ENCODE measurements around the gene MRPL46.
"Not testable (repeated sequence)": the region's sequence is repeated elsewhere in the genome, so short reads cannot be mapped to it uniquely, and the experiment has no call there.

The MRPL46 gene

DNA sequence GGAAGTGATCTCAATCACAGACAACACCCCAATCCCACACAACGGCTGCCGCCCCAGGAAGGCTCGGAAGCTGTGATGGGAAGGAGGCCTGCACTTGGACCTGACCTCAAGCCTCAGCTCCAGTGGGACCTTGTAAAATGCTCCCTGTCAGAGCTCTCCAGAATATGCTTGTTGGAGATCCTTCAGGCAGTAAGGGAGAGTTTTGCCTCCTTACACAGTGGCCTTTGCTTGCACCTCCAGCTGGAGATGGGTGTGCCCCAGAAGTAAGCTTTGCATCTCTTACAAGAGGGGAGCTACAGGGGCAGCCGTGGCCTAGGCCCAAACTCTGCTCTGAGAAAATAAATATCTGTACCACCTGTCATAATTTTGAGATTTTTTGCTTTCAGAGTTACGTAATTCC is 10.7 kb upstream of the MRPL46 start:
- Histone ChIP-seq H3K27ac (ENCODE audit: low read length) (no peak overlapping the region), H3K9ac (ENCODE audit: low read length) (no peak overlapping the region), H3K4me3 (ENCODE audit: low read length) (no peak overlapping the region), H3K27me3 (ENCODE audit: control insufficient read depth, insufficient read depth, low read length) (no peaks in the 10 kb centered on the region), H3K9me3 (ENCODE audit: control insufficient read depth, low read depth, low read length) (no peaks in the 10 kb centered on the region), H3K4me1 (ENCODE audit: control insufficient read depth, low read depth, low read length) (no peaks in the 10 kb centered on the region), H3K36me3 (ENCODE audit: control insufficient read depth, low read depth, low read length) (peaks cover 6% of the 10 kb centered on the region)

- Histone ChIP-seq H3K4me3 (ENCODE audit: low read length) (no peak overlapping the region), H3K9me3 (ENCODE audit: control insufficient read depth, low read depth, low read length) (no peaks in the 10 kb centered on the region), H3K36me3 (ENCODE audit: control insufficient read depth, low read depth, low read length) (peaks cover 10% of the 10 kb centered on the region), H3K4me1 (ENCODE audit: control insufficient read depth, low read depth, low read length) (no peaks in the 10 kb centered on the region), H3K27me3 (ENCODE audit: control insufficient read depth, insufficient read depth, low read length) (no peaks in the 10 kb centered on the region), H3K9ac (ENCODE audit: low read length) (no peak overlapping the region), H3K27ac (ENCODE audit: low read length) (no peak overlapping the region)
Observed at GRCh38 chr15:88477126-88477525, 9.9 kb upstream of the MRPL46 start.

GRCh38 chr15:88476635-88477060 is 9.5 kb upstream of the MRPL46 start:
- Histone ChIP-seq H3K27ac (ENCODE audit: low read length) (no peak overlapping the region), H3K4me3 (ENCODE audit: low read length) (no peak overlapping the region), H3K27me3 (ENCODE audit: control insufficient read depth, insufficient read depth, low read length) (no peaks in the 10 kb centered on the region), H3K4me1 (ENCODE audit: control insufficient read depth, low read depth, low read length) (no peaks in the 10 kb centered on the region), H3K36me3 (ENCODE audit: control insufficient read depth, low read depth, low read length) (peaks cover 10% of the 10 kb centered on the region), H3K9me3 (ENCODE audit: control insufficient read depth, low read depth, low read length) (no peaks in the 10 kb centered on the region), H3K9ac (ENCODE audit: low read length) (no peak overlapping the region)

DNA sequence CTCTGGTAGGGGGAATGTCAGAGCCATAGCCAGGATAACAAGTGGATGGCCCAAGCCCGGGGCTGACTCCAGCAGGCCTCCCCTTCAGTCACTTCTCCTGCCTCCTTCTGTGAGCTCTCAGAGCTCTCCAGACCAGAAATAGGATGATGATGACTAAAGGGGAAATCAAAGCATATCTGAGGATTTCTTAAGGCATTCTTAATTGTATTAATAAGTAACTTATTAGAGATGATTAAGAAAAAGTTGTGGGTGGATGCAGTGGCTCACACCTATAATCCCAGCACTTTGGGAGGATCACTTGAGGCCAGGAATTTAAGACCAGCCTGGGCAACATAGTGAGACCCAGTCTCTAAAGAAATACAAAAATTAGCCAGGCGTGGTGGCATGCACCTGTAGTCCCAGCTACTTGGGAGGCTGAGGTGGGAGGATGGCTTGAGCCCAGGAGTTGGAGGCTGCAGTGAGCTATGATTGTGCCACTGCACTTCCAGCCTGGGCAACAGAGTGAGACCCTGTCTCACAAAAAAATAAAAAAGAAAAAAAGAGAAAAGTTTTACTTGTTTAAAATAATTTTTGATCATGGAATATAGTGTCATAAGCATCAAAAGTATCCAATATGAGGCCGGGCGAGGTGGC is 6.6 kb upstream of the MRPL46 start:
- H3K4me3 ChIP-seq (ENCODE audit: low read length); H3K27me3 ChIP-seq (ENCODE audit: control insufficient read depth, insufficient read depth, low read length); H3K4me1 ChIP-seq (ENCODE audit: control insufficient read depth, low read depth, low read length); H3K9ac ChIP-seq (ENCODE audit: low read length); H3K9me3 ChIP-seq (ENCODE audit: control insufficient read depth, low read depth, low read length); H3K27ac ChIP-seq (ENCODE audit: low read length): not testable (repeated sequence)
- H3K36me3 ChIP-seq (ENCODE audit: control insufficient read depth, low read depth, low read length) = peaks cover 13% of the 10 kb centered on the region

DNA sequence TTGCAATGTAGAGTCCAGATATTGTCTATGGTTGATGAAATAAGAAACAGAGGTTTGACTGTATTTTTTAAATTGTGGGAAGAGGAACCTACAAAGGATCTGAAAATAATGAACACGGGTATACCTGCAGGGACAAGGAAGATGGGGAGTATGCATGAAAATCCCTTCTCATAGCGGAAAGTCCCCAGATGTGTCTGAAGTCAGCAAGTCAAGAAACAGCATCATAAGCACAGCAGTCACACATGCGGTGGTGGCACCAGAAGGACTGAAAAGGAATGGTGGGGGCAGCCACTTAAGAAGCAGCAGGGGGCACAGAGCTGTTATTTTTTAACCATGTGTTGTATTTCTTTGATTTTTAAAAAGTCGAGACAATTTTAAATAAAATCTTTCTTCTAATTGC is 5.0 kb upstream of the MRPL46 start:
- no peak overlapping the region for H3K27ac ChIP-seq (ENCODE audit: low read length)
- H3K36me3 ChIP-seq (ENCODE audit: control insufficient read depth, low read depth, low read length) = peaks cover 13% of the 10 kb centered on the region
- no peak overlapping the region for H3K9ac ChIP-seq (ENCODE audit: low read length)
- H3K27me3 ChIP-seq (ENCODE audit: control insufficient read depth, insufficient read depth, low read length) = no peaks in the 10 kb centered on the region
- H3K9me3 ChIP-seq (ENCODE audit: control insufficient read depth, low read depth, low read length) = no peaks in the 10 kb centered on the region
- peaks cover 3% of the 10 kb centered on the region for H3K4me1 ChIP-seq (ENCODE audit: control insufficient read depth, low read depth, low read length)
- H3K4me3 ChIP-seq (ENCODE audit: low read length) = no peak overlapping the region

GRCh38 chr15:88470625-88471372 is 3.6 kb upstream of the MRPL46 start:
- no peak overlapping the region for H3K4me3 ChIP-seq (ENCODE audit: low read length)
- no peak overlapping the region for H3K27ac ChIP-seq (ENCODE audit: low read length)
- peaks cover 13% of the 10 kb centered on the region for H3K36me3 ChIP-seq (ENCODE audit: control insufficient read depth, low read depth, low read length)
- peaks cover 3% of the 10 kb centered on the region for H3K4me1 ChIP-seq (ENCODE audit: control insufficient read depth, low read depth, low read length)
- no peaks in the 10 kb centered on the region for H3K27me3 ChIP-seq (ENCODE audit: control insufficient read depth, insufficient read depth, low read length)
- no peak overlapping the region for H3K9ac ChIP-seq (ENCODE audit: low read length)
- H3K9me3 ChIP-seq (ENCODE audit: control insufficient read depth, low read depth, low read length) = no peaks in the 10 kb centered on the region

- H3K36me3 ChIP-seq (ENCODE audit: control insufficient read depth, low read depth, low read length) = peaks cover 17% of the 10 kb centered on the region
Observed at GRCh38 chr15:88469321-88469720, 2.1 kb upstream of the MRPL46 start.

DNA sequence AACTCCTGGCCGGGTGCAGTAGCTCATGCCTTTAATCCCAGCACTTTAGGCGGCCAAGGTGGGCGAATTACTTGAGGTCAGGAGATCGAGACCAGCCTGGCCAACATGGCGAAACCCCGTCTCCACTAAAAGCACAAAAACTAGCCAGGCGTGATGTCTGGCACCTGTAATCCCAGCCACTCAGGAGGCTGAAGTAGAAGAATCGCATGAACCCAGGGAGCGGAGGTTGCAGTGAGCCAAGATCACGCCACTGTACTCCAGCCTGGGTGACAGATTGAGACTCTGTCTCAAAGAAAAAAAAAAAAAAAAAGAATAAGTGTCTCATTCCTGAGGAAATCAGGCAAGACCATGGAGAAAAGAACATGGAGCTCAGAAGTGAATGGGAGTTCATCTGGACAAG is 1.5 kb upstream of the MRPL46 start:
- Histone ChIP-seq H3K36me3 (ENCODE audit: control insufficient read depth, low read depth, low read length) (peaks cover 22% of the 10 kb centered on the region), H3K4me3 (ENCODE audit: low read length) (peak overlapping the region; percentile 100)
- not testable (repeated sequence) for H3K9me3 ChIP-seq (ENCODE audit: control insufficient read depth, low read depth, low read length); H3K27ac ChIP-seq (ENCODE audit: low read length); H3K4me1 ChIP-seq (ENCODE audit: control insufficient read depth, low read depth, low read length); H3K27me3 ChIP-seq (ENCODE audit: control insufficient read depth, insufficient read depth, low read length); H3K9ac ChIP-seq (ENCODE audit: low read length)

More at GRCh38 chr15:88469321-88469720, 2.1 kb upstream of the MRPL46 start:
- Histone ChIP-seq H3K27ac (ENCODE audit: low read length) (no peak overlapping the region), H3K9ac (ENCODE audit: low read length) (no peak overlapping the region), H3K9me3 (ENCODE audit: control insufficient read depth, low read depth, low read length) (no peaks in the 10 kb centered on the region), H3K4me1 (ENCODE audit: control insufficient read depth, low read depth, low read length) (peaks cover 3% of the 10 kb centered on the region), H3K27me3 (ENCODE audit: control insufficient read depth, insufficient read depth, low read length) (no peaks in the 10 kb centered on the region), H3K4me3 (ENCODE audit: low read length) (no peak overlapping the region)

- H3K9ac ChIP-seq (ENCODE audit: low read length) = peak overlapping the region; percentile 91
- no peak overlapping the region for H3K27ac ChIP-seq (ENCODE audit: low read length)
- peak overlapping the region; percentile 100 for H3K4me3 ChIP-seq (ENCODE audit: low read length)
- H3K27me3 ChIP-seq (ENCODE audit: control insufficient read depth, insufficient read depth, low read length) = no peaks in the 10 kb centered on the region
- H3K9me3 ChIP-seq (ENCODE audit: control insufficient read depth, low read depth, low read length) = no peaks in the 10 kb centered on the region
- peaks cover 23% of the 10 kb centered on the region for H3K36me3 ChIP-seq (ENCODE audit: control insufficient read depth, low read depth, low read length)
- H3K4me1 ChIP-seq (ENCODE audit: control insufficient read depth, low read depth, low read length) = peaks cover 3% of the 10 kb centered on the region
Observed at GRCh38 chr15:88467935-88468528, 844 bp upstream of the MRPL46 start.

DNA sequence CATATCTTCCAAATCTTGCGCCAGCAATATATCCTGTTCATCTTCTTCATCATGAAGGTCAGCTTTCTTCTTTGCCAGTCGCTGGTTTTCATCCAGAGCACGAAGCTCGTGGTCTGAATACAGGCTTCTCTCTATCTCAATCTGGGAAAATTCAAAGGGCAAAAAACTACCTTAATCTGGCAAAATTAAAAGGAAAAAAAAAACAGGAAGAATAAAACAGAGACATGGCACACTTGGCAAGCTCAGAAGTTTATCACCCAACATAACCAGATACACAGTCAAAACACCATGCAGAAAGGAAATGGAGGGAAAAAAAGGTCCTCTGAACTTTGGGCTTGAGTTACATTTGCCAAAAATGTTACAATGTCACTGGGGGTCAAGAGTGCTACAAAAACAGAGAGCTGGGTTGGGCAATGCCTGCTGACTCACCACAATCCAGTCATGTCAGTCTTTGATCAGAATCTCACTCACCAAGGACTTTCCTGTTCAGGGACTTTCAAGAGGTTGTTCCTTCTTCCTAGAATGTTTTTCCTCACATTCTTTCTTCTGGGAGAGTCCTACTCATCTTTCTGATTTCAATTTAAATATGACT is 1.5 kb downstream of the MRPL46 start:
- H3K4me3 ChIP-seq (ENCODE audit: low read length) = no peak overlapping the region
- H3K9ac ChIP-seq (ENCODE audit: low read length) = no peak overlapping the region
- H3K36me3 ChIP-seq (ENCODE audit: control insufficient read depth, low read depth, low read length) = peaks cover 31% of the 10 kb centered on the region
- no peak overlapping the region for H3K27ac ChIP-seq (ENCODE audit: low read length)
- H3K9me3 ChIP-seq (ENCODE audit: control insufficient read depth, low read depth, low read length) = no peaks in the 10 kb centered on the region
- H3K27me3 ChIP-seq (ENCODE audit: control insufficient read depth, insufficient read depth, low read length) = no peaks in the 10 kb centered on the region
- H3K4me1 ChIP-seq (ENCODE audit: control insufficient read depth, low read depth, low read length) = peaks cover 3% of the 10 kb centered on the region

DNA sequence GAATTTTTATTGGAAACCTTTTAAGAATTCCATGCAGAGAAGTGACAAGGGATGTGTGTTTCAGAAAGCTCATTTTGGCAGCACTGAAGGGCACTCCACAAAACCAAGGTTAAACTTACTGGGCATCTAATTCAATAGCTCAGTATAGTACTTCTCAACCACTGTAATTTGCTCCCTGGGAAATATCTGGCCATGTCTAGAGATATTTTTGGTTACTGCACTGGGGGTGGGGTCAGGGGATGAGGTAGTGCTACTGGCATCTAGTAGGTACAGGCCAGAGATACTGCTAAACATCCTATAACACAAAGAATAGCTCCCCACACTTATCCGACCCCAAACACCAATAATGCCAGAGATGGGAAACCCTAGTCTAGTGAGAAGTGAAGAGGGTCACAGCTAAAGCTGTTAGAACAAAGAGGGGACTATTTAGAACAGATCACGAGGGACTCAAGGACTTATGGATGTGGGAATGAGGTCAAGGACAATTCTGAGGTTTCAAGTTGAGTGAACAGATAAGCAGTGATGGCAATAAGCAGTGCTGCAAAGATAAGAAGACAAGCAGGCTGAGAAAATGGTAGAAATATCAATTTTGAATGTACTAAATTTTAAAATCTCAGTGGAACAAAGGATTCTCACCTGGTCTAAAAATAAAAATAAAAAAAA is 3.2 kb downstream of the MRPL46 start:
- peaks cover 3% of the 10 kb centered on the region for H3K4me1 ChIP-seq (ENCODE audit: control insufficient read depth, low read depth, low read length)
- no peaks in the 10 kb centered on the region for H3K9me3 ChIP-seq (ENCODE audit: control insufficient read depth, low read depth, low read length)
- H3K9ac ChIP-seq (ENCODE audit: low read length) = no peak overlapping the region
- H3K27ac ChIP-seq (ENCODE audit: low read length) = no peak overlapping the region
- H3K36me3 ChIP-seq (ENCODE audit: control insufficient read depth, low read depth, low read length) = peaks cover 46% of the 10 kb centered on the region
- H3K27me3 ChIP-seq (ENCODE audit: control insufficient read depth, insufficient read depth, low read length) = no peaks in the 10 kb centered on the region
- H3K4me3 ChIP-seq (ENCODE audit: low read length) = no peak overlapping the region

Data from iPS-18a (cell line).